ENCODE data around the gene ZGPAT. TPM values are rescaled to one million over a fixed set of nuclear protein-coding genes. Genes with fewer than 3 reads are reported as not detected.

Gene ZGPAT
- total RNA-seq, 1 donor, result 18.8 TPM

GRCh38 chr20:63749597-63750508, 42.0 kb downstream of the ZGPAT start:
- no peaks in the 10 kb centered on the region for H3K4me1 ChIP-seq (ENCODE audit: insufficient read depth, low read length)
- no peak overlapping the region for H3K27ac ChIP-seq (ENCODE audit: low read depth, low read length)
- no peaks in the 10 kb centered on the region for H4K20me1 ChIP-seq (ENCODE audit: insufficient read depth, low read length)
- no peaks in the 10 kb centered on the region for H3K27me3 ChIP-seq (ENCODE audit: insufficient read depth, low read length)
- TF ChIP-seq, protein P1, sequence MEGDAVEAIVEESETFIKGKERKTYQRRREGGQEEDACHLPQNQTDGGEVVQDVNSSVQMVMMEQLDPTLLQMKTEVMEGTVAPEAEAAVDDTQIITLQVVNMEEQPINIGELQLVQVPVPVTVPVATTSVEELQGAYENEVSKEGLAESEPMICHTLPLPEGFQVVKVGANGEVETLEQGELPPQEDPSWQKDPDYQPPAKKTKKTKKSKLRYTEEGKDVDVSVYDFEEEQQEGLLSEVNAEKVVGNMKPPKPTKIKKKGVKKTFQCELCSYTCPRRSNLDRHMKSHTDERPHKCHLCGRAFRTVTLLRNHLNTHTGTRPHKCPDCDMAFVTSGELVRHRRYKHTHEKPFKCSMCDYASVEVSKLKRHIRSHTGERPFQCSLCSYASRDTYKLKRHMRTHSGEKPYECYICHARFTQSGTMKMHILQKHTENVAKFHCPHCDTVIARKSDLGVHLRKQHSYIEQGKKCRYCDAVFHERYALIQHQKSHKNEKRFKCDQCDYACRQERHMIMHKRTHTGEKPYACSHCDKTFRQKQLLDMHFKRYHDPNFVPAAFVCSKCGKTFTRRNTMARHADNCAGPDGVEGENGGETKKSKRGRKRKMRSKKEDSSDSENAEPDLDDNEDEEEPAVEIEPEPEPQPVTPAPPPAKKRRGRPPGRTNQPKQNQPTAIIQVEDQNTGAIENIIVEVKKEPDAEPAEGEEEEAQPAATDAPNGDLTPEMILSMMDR (IDR thresholded peaks at IDR 0.05; ENCODE audit: extremely low read depth, low read depth, low read length), result no peak
- H3K4me3 ChIP-seq (ENCODE audit: insufficient read depth, low read length), result no peak overlapping the region
- no peak overlapping the region for H2AFZ ChIP-seq (ENCODE audit: low read length)
- peak; percentile 80 for DNase-seq (ENCODE audit: insufficient read length, low spot score, missing footprints)
- H3K79me2 ChIP-seq (ENCODE audit: insufficient read depth, low read length), result no peaks in the 10 kb centered on the region
- no peak overlapping the region for H3K4me2 ChIP-seq (ENCODE audit: insufficient read depth, low read length)
- H3K9me3 ChIP-seq (ENCODE audit: low read depth, low read length), result no peaks in the 10 kb centered on the region
- no peaks in the 10 kb centered on the region for H3K36me3 ChIP-seq (ENCODE audit: insufficient read depth, low read length)

DNA sequence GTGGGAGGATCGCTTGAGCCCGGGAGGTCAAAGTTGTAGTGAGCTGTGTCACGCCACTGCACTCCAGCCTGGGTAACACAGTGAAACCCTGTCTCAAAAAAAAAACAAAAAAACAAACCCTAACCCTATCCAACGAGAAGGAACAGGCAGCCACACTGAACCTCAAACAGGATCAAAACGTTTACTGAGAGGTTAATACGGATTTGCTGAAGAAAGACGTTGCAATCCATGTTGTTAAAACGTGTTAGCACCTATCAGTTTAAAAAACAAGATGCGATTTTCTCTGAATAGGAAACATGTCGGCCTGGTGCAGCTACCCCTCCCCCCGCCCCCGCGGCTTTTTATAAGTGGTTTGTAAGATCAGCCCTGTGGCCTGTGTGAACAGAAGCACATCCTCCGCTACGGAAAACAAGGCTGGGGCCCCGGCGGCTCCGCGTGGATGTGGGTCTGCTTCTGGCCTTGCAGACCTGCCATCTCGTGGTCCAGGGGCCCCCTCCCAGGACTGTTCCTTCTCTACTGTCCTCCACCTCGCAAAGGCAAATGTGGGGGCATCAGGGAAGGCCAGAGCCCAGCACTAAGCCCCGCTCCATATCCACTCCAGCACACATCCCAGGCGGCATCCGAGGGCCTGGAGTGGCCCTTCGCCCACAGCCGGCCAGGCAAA, 43.1 kb downstream of the ZGPAT start:
- H2AFZ ChIP-seq (ENCODE audit: low read length), result no peak overlapping the region
- H3K79me2 ChIP-seq (ENCODE audit: insufficient read depth, low read length), result no peaks in the 10 kb centered on the region
- DNase-seq (ENCODE audit: insufficient read length, low spot score, missing footprints), result peak; percentile 57
- no peak overlapping the region for H3K4me3 ChIP-seq (ENCODE audit: insufficient read depth, low read length)
- no peaks in the 10 kb centered on the region for H3K9me3 ChIP-seq (ENCODE audit: low read depth, low read length)
- no peaks in the 10 kb centered on the region for H4K20me1 ChIP-seq (ENCODE audit: insufficient read depth, low read length)
- H3K27ac ChIP-seq (ENCODE audit: low read depth, low read length), result no peak overlapping the region
- H3K27me3 ChIP-seq (ENCODE audit: insufficient read depth, low read length), result no peaks in the 10 kb centered on the region
- H3K4me1 ChIP-seq (ENCODE audit: insufficient read depth, low read length), result no peaks in the 10 kb centered on the region
- no peak overlapping the region for H3K4me2 ChIP-seq (ENCODE audit: insufficient read depth, low read length)
- H3K36me3 ChIP-seq (ENCODE audit: insufficient read depth, low read length), result no peaks in the 10 kb centered on the region
- TF ChIP-seq, protein P1 (IDR thresholded peaks at IDR 0.05; ENCODE audit: extremely low read depth, low read depth, low read length), result no peak

DNA sequence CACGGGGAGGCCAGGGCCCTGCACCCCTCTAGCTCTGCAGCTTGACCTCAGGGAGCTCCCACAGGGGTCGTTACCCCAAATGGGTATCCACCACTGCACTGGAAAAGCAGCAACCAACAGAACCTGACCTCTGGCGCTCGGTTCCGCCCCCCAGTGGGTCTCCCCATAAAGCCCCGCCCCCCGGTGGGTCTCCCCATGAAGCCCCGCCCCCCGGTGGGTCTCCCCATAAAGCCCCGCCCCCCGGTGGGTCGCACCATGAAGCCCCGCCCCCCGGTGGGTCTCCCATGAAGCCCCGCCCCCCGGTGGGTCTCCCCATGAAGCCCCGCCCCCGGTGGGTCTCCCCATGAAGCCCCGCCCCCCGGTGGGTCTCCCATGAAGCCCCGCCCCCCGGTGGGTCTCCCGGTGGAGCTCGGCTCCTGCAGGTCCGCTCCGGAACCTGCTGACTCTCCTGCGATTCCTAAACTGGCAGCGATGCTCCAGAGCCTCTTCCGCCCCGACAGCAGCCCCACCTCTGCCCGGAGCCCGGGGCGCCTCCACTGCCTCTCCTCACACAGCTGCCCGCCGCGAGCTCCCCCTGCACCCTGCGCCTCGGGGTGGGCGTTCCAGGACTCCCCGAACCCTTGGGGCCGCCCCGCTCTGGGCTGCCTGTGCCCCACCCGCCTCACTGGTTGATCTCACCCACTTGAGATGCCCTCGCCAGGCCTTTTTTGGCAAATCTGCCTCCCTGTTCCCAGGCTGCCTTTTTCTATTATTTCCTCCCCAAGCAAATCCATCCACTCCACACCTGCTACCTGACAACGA, 43.8 kb downstream of the ZGPAT start:
- no peaks in the 10 kb centered on the region for H3K79me2 ChIP-seq (ENCODE audit: insufficient read depth, low read length)
- H3K4me1 ChIP-seq (ENCODE audit: insufficient read depth, low read length), result no peaks in the 10 kb centered on the region
- no peaks in the 10 kb centered on the region for H3K9me3 ChIP-seq (ENCODE audit: low read depth, low read length)
- no peak overlapping the region for H3K4me3 ChIP-seq (ENCODE audit: insufficient read depth, low read length)
- H3K27ac ChIP-seq (ENCODE audit: low read depth, low read length), result no peak overlapping the region
- no peak overlapping the region for H2AFZ ChIP-seq (ENCODE audit: low read length)
- H3K27me3 ChIP-seq (ENCODE audit: insufficient read depth, low read length), result no peaks in the 10 kb centered on the region
- H4K20me1 ChIP-seq (ENCODE audit: insufficient read depth, low read length), result no peaks in the 10 kb centered on the region
- H3K36me3 ChIP-seq (ENCODE audit: insufficient read depth, low read length), result no peaks in the 10 kb centered on the region
- TF ChIP-seq, protein P1 (IDR thresholded peaks at IDR 0.05; ENCODE audit: extremely low read depth, low read depth, low read length), result no peak
- H3K4me2 ChIP-seq (ENCODE audit: insufficient read depth, low read length), result no peak overlapping the region
- peak; percentile 73 for DNase-seq (ENCODE audit: insufficient read length, low spot score, missing footprints)

All from osteoblast (primary cell).